HL-60/S4 treated with phorbol 12-myristate 13-acetate at 8.2 ng/mL for 4 days and 3 days (cell line): ENCODE data around the gene RAB14.

Source experiments
- in situ Hi-C: fragments of 300-500 bp; cut with MboI; formaldehyde crosslinking; loops from 2 replicates; pipeline ENCODE4 v1.15.0; 2022; ENCODE audit warnings: low sequenced_read_pairs

The RAB14 gene

GRCh38 chr9:121220996-121221663, 19.5 kb upstream of the RAB14 start:
- in situ Hi-C loops = no loop called here

- in situ Hi-C loops = loop anchor here (10.0 kb wide), 1 partner anchor 65 kb away; no protein-coding TSS in a partner anchor
These were observed 17.9 kb upstream of the RAB14 start for GRCh38 chr9:121219530-121219929.

DNA sequence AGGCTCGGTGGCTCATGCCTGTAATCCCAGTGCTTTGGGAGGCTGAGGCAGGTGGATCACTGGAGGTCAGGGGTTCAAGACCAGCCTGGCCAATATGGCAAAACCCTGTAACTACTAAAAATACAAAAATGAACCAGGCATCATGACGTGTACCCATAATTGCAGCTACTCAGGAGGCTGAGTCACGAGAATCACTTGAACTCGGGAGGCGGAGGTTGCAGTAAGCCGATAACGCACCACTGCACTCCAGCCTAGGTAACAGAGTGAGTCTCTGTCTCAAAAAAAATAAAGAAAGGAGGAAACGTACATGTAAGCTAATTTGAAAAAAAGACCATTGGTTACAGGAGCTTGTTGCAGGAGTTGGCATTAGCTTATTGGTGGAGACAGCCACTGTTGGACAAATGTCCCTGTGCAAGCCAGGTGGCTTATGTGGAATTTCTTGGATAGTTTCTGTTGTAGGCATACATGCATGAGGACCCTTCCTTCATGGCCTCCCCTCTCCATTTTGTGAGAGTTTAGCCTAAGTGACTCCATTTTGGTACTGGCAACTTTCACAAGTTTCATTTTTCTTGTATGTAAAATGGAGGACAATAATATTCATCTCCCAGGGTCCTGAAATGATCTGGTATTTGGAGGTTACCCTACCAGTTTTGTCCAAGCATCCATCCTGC, 16.8 kb upstream of the RAB14 start:
- in situ Hi-C loops = loop anchor here (10.0 kb wide), 1 partner anchor 66 kb away; no protein-coding TSS in a partner anchor

DNA sequence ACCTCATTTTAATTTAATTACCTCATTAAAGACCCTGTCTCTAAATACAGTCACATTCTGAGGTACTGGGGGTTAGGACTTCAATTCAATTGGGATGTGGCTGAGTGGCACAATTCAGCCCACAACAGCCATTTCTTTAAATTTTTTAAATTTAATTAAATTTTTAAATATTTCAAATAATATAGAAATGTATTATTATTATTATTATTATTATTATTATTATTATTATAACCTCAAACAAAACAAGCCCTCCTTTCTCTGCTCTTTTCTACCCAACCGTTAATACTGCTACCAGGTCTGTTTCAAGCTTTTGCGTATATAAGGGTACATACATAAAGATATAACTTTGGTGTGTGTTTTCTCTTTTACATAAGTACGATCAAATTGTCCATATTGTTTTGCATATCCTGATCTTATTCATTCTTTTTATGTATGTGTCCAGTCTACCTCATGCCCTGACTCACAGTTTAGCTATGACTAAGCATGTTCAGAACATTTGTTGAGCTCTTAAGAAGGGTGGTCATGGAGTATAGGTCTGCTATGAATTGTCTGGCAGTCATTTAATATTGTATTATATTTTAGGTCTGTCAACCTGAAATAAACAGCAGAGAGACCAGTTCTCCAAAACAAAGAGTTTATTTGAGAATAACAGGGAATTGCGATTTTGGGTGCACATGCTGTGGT, 16.1 kb upstream of the RAB14 start:
- in situ Hi-C loops = loop anchor here (10.0 kb wide), 1 partner anchor 67 kb away; no protein-coding TSS in a partner anchor

GRCh38 chr9:121216271-121216805, 14.7 kb upstream of the RAB14 start:
- in situ Hi-C loops = loop anchor here (10.0 kb wide), 1 partner anchor 68 kb away; no protein-coding TSS in a partner anchor

GRCh38 chr9:121214005-121214404, 12.3 kb upstream of the RAB14 start:
- in situ Hi-C loops = loop anchor here (10.0 kb wide), 1 partner anchor 71 kb away; no protein-coding TSS in a partner anchor

GRCh38 chr9:121213136-121213806, 11.6 kb upstream of the RAB14 start:
- in situ Hi-C loops = loop anchor here (10.0 kb wide), 1 partner anchor 72 kb away; no protein-coding TSS in a partner anchor

DNA sequence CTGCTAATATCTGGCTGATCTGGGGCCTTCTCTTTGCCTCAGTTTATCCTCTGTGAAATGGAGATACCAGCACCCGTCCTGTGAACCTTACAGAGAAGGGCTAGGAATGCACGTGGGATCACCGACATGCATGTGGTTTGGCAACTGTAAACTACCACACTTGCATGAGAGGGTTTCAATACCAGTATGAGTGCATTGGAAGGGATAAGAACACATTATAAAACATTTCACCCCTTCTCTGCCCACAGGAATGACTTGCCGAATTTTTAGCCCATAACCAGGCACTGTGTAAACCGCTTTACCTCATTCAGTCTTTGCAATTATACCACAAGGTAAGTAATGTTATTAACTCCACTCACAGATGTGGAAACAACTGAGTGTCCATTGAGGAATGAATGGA, 8.9 kb upstream of the RAB14 start:
- in situ Hi-C loops = loop anchor here (10.0 kb wide), 1 partner anchor 74 kb away; no protein-coding TSS in a partner anchor

DNA sequence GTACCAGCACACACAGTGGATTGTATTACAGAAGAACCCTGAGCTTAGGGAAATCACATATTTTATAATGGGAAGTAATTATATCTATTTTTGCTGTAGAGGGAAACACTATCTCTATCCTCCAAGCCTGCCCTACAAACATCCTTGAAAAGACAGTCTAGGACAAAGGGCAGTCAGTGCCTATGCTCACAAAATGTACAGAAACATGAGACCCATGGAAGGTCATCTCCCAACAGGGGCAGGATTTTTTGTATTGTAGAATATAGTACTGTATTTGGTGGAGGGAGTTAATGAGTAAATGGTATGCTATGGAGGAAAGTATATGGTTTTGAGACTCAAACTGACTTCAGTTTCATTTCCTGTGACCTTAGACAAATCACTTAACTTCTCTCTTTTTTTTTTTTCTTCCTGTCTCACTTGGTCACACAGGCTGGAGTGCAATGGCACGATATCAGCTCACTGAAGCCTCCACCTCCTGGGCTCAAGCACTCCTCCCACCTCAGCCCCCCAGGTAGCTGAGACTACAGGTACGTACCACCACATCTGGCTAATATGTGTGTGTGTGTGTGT, 5.8 kb upstream of the RAB14 start:
- in situ Hi-C loops = no loop called here

DNA sequence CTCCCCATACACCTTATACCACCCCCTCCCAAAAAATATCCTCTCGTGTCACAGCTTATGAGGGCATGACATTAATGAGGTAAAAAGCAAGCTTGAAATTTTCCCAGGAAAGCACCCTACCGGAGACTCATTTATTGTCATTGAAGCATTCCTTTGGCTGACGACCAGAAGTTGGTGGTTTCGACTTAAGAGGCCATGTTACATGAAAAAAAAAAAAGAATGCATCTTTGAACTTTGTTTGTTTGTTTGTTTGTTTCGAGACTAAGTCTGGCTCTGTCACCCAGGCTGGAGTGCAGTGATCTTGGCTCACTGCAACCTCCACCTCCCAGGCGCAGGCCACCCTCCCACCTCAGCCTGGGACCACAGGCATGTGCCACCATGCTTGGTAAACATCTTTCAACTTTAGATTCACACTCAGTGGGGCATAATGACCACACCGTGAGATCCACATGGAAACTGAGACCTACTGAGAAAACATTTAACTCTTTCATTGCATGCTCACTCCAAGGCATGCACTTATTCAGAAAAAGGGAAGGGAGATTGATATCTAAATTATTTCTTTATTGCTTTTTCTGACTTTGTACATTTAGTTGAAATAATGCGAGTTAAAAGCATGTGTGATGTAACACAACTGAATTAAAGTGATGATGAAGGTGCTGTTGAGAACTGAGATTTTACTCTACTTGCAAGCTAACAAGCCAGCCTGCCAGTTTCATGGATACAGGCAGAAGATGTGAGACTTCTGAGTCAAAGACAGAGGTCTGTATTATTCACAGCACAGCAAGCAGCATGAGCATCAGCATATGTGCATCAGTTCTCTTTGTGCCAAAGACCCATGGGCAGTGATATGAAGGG, 5.1 kb upstream of the RAB14 start:
- in situ Hi-C loops = no loop called here

DNA sequence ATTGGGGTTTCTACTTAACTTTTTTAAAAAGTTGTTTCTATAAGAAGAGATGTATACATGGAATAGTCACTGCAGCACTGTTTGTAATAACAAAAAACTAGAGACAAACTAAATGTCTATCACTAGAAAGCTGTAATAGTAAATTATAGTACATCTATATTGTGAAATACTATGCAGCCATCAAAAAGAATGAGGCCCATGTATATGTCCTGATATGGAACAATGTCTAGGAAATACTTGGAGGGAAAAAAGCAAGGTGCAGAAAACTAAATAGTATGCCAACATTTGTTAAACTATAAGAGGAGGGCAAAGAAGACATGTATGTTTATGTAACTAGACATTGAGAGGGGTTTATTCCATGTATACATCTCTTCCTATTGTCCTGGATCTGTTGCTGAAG, 2.9 kb upstream of the RAB14 start:
- in situ Hi-C loops = no loop called here

DNA sequence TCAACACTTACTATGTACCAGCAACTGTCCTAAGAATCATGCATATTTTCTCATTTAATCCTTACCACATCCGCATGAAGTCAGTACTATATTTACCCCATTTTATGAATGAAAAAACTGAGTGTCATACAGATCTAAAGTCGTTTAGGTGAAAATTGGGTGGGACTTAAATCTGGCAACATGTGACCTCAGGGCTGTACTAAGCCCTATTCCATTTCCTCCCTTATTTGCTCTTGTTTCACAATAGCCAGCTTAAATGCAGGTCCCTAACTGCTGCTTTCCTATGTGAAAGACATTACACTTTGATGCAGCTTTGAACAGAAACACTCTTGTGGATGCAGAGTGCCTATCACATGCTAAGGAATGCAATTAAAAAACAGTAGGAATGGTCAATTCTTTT, 2.5 kb upstream of the RAB14 start:
- in situ Hi-C loops = no loop called here

- in situ Hi-C loops = no loop called here
These were observed 478 bp downstream of the RAB14 start for GRCh38 chr9:121201045-121201737.

GRCh38 chr9:121200356-121200755, 1.3 kb downstream of the RAB14 start:
- in situ Hi-C loops = no loop called here

- in situ Hi-C loops = no loop called here
These were observed 1.7 kb downstream of the RAB14 start for GRCh38 chr9:121199921-121200320.

DNA sequence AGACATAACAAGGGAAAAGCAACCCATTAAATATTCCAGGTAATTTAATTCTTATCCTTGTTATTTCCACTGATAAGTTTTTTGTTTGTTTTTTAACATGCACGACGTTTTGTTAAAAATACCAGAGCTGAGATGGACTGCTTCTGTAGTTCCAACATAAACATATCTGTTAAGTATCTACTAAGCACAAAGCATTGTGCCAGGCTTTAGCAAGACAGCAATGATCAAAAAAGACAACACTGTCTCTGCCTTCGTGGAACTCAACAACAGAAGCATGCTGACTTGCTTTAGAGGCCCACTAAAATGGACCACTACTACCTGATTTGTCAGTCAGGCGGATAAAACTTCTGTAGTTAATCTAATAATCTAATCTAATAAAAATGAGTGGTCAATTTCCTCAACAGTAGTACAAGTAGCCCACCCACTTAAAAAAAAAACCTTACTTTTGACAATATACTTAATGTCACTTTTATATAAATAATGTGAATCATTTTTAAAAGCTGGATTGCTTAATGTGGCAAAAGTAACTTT, 3.1 kb downstream of the RAB14 start:
- in situ Hi-C loops = no loop called here

DNA sequence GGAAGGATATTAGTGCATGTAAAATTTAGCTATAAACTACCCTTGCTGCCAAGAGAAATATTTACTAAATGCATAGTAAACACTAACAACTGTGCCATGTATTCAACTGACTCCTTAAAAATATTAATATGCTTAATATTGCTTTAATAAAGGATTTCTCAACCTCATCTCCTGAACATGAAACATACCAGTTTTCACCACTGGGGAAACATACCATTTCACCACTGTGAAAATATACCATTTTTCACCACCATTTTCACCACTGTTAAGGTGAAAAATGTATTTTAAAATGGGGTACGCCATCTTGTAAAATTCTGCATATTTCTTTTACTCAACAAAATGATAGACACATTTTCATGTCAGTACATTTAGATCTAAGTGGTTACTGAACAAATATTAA, 4.5 kb downstream of the RAB14 start:
- in situ Hi-C loops = no loop called here

DNA sequence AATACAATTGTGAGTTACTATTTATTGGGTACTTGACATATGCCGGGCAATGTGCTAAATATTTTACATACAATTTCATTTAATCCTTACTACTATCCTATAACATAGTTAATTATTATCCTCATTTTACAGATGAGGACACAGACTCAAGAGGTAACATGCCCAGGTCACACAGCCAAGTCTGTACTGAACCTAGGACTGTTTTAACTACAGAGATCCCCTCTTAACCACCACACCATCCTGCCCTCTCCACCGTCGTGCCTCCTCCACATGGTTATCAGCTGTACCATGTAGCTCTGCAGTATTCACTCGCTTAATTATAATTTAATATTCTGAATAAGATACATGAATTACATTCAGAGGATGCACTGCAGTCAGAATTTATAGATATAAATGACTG, 5.3 kb downstream of the RAB14 start:
- in situ Hi-C loops = no loop called here

DNA sequence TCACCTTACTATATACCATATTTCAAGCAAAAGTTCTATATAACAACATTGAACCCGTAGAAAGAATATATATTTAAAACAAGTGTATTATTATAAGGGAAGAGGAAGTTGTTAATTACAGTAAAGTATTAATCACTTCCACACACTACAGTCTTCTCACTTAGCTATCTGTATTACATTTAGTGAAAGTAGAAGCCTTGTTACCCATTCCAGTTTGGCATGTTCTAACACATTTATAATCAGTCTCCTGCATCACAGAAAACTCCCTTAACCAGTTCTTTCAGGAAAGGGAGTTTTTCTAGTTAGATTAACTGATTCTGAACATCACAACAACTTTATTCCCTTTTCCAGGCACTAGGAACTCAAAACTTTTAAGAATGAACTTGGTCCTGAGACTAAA, 6.9 kb downstream of the RAB14 start:
- in situ Hi-C loops = no loop called here
